ENCODE measurements around the gene RILPL2. TPM values are rescaled to one million over a fixed set of nuclear protein-coding genes. Genes with fewer than 3 reads are reported as not detected.

RILPL2 gene
- total RNA-seq, 1 experiment from 2014 or later, result 2.6 TPM

GRCh38 chr12:123444092-123445026 lies 7.9 kb upstream of the RILPL2 start:
- DNase-seq (ENCODE audit: unreplicated experiment), result peak; percentile 62
- H3K27me3 Mint-ChIP-seq (ENCODE audit: insufficient read depth, unreplicated experiment), result no peaks in the 10 kb centered on the region
- CTCF ChIA-PET, result no interaction called here
- H3K4me3 Mint-ChIP-seq (ENCODE audit: unreplicated experiment), result no peak overlapping the region
- no peaks in the 10 kb centered on the region for H3K9me3 Mint-ChIP-seq (ENCODE audit: unreplicated experiment)
- no peaks in the 10 kb centered on the region for H3K36me3 Mint-ChIP-seq (ENCODE audit: insufficient read depth, unreplicated experiment)
- intact Hi-C loops (cut with micrococcal nuclease), result no loop called here
- TF ChIP-seq CTCF (IDR thresholded peaks at IDR 0.05; ENCODE audit: unreplicated experiment), result no peak
- H3K4me1 Mint-ChIP-seq (ENCODE audit: insufficient read depth, unreplicated experiment), result no peaks in the 10 kb centered on the region
- H3K27ac Mint-ChIP-seq (ENCODE audit: low read depth, unreplicated experiment), result no peak overlapping the region
- POLR2A ChIA-PET, result interaction anchor here (1.1 kb wide), 1 partner anchor 88 kb away, joined by 5 read pairs; no protein-coding TSS in a partner anchor
- no TSS peak for BruUV-seq (replicated peaks)

GRCh38 chr12:123442774-123443173 lies 6.3 kb upstream of the RILPL2 start:
- Mint-ChIP-seq H3K4me3 (ENCODE audit: unreplicated experiment) (no peak overlapping the region), H3K9me3 (ENCODE audit: unreplicated experiment) (no peaks in the 10 kb centered on the region), H3K36me3 (ENCODE audit: insufficient read depth, unreplicated experiment) (no peaks in the 10 kb centered on the region), H3K4me1 (ENCODE audit: insufficient read depth, unreplicated experiment) (no peaks in the 10 kb centered on the region), H3K27me3 (ENCODE audit: insufficient read depth, unreplicated experiment) (no peaks in the 10 kb centered on the region), H3K27ac (ENCODE audit: low read depth, unreplicated experiment) (no peak overlapping the region)
- no peak for DNase-seq (ENCODE audit: unreplicated experiment)
- ChIA-PET POLR2A (interaction anchor here (0.6 kb wide), 2 partner anchors 80 to 131 kb away, joined by 3 read pairs; no protein-coding TSS in a partner anchor), CTCF (interaction anchor here (0.7 kb wide), 1 partner anchor 13 kb away, joined by 3 read pairs; no protein-coding TSS in a partner anchor)
- intact Hi-C loops (cut with micrococcal nuclease), result no loop called here
- TF ChIP-seq CTCF (IDR thresholded peaks at IDR 0.05; ENCODE audit: unreplicated experiment), result no peak
- no TSS peak for BruUV-seq (replicated peaks)

- TF ChIP-seq CTCF (IDR thresholded peaks at IDR 0.05; ENCODE audit: unreplicated experiment), result no peak
- Mint-ChIP-seq H3K4me3 (ENCODE audit: unreplicated experiment) (no peak overlapping the region), H3K36me3 (ENCODE audit: insufficient read depth, unreplicated experiment) (no peaks in the 10 kb centered on the region), H3K27me3 (ENCODE audit: insufficient read depth, unreplicated experiment) (no peaks in the 10 kb centered on the region), H3K4me1 (ENCODE audit: insufficient read depth, unreplicated experiment) (no peaks in the 10 kb centered on the region), H3K9me3 (ENCODE audit: unreplicated experiment) (no peaks in the 10 kb centered on the region), H3K27ac (ENCODE audit: low read depth, unreplicated experiment) (no peak overlapping the region)
- ChIA-PET CTCF (interaction anchor here (0.6 to 1.4 kb wide), 2 partner anchors 35 to 58 kb away, joined by 3 read pairs; partner anchors contain the start of gene KMT5A), POLR2A (no interaction called here)
- DNase-seq (ENCODE audit: unreplicated experiment), result no peak
- intact Hi-C loops (cut with micrococcal nuclease), result no loop called here
- no TSS peak for BruUV-seq (replicated peaks)
Measured at GRCh38 chr12:123441523-123442164, 5.2 kb upstream of the RILPL2 start.

GRCh38 chr12:123435636-123436016 lies 858 bp downstream of the RILPL2 start:
- ChIA-PET CTCF (interaction anchor here (0.8 to 1.0 kb wide), 2 partner anchors 14 to 146 kb away, joined by 3 to 5 read pairs; no protein-coding TSS in a partner anchor), POLR2A (interaction anchor here (0.6 to 1.7 kb wide), 4 partner anchors 25 to 278 kb away, joined by 3 to 7 read pairs (median 4); no protein-coding TSS in a partner anchor)
- Mint-ChIP-seq H3K4me1 (ENCODE audit: insufficient read depth, unreplicated experiment) (peaks cover 5% of the 10 kb centered on the region), H3K27me3 (ENCODE audit: insufficient read depth, unreplicated experiment) (no peaks in the 10 kb centered on the region), H3K36me3 (ENCODE audit: insufficient read depth, unreplicated experiment) (no peaks in the 10 kb centered on the region), H3K9me3 (ENCODE audit: unreplicated experiment) (no peaks in the 10 kb centered on the region), H3K27ac (ENCODE audit: low read depth, unreplicated experiment) (peak overlapping the region; percentile 76), H3K4me3 (ENCODE audit: unreplicated experiment) (peak overlapping the region; percentile 97)
- BruUV-seq (replicated peaks), result no TSS peak
- intact Hi-C loops (cut with micrococcal nuclease), result no loop called here
- DNase-seq (ENCODE audit: unreplicated experiment), result no peak
- TF ChIP-seq CTCF (IDR thresholded peaks at IDR 0.05; ENCODE audit: unreplicated experiment), result no peak

Data from MCF 10A (cell line).